ENCODE data around the gene RIC8B. TPM values are rescaled to one million over a fixed set of nuclear protein-coding genes. Genes with fewer than 3 reads are reported as not detected.

The RIC8B gene
- total RNA-seq, 1 experiment from 2014 or later = 9.4 TPM

DNA sequence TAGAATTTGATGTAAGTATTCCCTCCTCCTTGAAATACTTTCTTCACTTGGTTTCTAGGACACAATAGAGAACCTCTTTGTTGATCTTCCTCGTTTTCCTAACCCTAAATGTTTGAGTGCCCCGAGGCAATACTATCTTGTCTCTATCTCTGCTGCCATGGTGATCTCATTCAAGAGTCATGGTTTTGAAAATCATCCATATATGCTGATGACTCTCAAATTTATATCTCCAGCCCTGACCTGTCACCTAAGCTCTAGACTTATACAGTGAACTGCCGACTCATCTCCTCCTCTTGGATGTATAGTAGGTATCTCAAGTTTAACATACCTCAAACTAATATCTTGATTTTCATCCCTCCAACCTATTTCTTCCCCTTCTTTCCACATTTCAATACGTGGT, 71.4 kb downstream of the RIC8B start:
- in situ Hi-C loops (cut with HindIII; ENCODE audit: low pct_unique_long_range_greater_than_20kb, low sequenced_read_pairs) = no loop called here
- no peak for DNase-seq (ENCODE audit: low read depth, low spot score)

DNA sequence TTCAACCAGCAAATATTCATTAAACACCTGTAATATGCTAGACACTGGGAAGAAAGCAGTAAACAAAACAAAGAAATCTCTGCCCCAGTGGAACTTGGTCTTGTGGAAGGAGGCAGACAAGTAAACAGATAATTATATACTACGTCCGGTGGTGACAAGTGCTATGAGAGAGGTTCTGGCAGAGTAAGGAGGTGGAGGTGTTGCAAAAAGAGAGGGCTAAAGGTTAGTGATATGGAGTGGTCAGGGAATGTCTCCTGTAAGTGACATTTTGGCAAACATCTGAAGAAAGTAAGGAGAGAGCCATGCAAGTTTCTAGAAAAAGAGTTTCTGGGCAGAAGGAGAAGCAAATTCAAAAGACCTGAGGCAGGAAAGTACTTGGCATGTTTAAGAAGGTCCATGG, 73.4 kb downstream of the RIC8B start:
- DNase-seq (ENCODE audit: low read depth, low spot score) = no peak
- in situ Hi-C loops (cut with HindIII; ENCODE audit: low pct_unique_long_range_greater_than_20kb, low sequenced_read_pairs) = no loop called here

DNA sequence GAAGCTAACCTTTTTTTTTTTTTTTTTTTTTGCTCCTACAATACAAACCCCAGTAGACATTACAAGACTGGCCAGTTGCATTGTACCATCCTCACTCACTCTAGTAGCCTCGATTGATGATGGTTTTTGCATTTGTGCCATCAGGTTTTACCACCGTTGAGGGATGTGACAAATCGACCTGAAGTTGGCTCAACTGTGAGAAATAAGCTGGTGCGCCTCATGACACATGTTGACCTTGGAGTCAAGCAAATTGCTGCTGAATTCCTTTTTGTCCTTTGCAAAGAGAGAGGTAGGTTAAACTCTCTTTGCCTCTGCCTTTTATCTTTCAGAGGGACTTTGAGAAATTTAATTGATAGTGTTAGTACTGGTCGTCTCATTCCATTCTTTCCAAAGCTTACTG, 76.8 kb downstream of the RIC8B start:
- in situ Hi-C loops (cut with HindIII; ENCODE audit: low pct_unique_long_range_greater_than_20kb, low sequenced_read_pairs) = no loop called here

DNA sequence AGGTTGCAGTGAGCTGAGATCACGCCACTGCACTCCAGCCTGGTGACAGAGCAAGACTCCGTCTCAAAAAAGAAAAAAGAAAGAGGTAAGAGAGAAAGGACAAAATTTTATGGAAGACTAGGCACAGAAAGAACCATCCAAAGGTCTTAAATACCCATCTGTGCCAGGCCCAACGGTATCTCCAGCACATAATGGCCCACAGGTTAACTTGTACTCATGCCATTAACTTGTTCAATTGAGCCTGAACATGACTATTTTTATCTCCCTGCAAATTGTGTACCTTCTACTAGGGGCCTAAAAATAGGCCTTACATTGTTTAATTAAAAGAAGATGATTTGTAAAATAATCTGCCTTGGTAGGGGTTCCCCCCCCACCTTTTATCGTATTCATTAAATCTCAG, 80.2 kb downstream of the RIC8B start:
- no peak for DNase-seq (ENCODE audit: low read depth, low spot score)
- in situ Hi-C loops (cut with HindIII; ENCODE audit: low pct_unique_long_range_greater_than_20kb, low sequenced_read_pairs) = no loop called here

More for the DNA sequence above, 76.8 kb downstream of the RIC8B start:
- no peak for DNase-seq (ENCODE audit: low read depth, low spot score)

DNA sequence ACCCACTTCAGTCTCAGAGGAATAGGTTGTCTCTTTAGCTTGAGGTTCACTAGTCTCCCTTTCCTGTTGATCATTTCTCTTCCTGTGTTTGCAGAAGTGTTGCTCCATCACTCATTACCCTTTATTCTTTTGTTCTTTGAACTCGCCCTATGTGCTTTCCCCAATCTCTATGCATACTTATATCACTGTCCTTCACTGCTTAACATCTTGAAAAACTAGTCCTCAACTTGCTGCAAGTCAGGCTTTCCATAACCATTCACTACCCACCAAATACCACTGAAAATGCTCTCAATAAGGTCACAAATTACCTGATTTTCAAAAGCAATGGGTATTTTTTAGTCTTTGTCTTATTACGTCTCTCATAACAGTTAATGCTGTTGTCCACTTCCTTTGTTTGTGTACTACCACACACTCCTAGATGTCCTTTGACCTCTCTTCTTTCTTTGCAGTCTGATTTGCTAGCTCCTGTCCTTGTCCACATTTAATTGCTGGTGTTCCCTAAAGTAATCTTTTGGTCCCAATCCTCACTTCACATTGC, 80.8 kb downstream of the RIC8B start:
- in situ Hi-C loops (cut with HindIII; ENCODE audit: low pct_unique_long_range_greater_than_20kb, low sequenced_read_pairs) = no loop called here
- no peak for DNase-seq (ENCODE audit: low read depth, low spot score)

DNA sequence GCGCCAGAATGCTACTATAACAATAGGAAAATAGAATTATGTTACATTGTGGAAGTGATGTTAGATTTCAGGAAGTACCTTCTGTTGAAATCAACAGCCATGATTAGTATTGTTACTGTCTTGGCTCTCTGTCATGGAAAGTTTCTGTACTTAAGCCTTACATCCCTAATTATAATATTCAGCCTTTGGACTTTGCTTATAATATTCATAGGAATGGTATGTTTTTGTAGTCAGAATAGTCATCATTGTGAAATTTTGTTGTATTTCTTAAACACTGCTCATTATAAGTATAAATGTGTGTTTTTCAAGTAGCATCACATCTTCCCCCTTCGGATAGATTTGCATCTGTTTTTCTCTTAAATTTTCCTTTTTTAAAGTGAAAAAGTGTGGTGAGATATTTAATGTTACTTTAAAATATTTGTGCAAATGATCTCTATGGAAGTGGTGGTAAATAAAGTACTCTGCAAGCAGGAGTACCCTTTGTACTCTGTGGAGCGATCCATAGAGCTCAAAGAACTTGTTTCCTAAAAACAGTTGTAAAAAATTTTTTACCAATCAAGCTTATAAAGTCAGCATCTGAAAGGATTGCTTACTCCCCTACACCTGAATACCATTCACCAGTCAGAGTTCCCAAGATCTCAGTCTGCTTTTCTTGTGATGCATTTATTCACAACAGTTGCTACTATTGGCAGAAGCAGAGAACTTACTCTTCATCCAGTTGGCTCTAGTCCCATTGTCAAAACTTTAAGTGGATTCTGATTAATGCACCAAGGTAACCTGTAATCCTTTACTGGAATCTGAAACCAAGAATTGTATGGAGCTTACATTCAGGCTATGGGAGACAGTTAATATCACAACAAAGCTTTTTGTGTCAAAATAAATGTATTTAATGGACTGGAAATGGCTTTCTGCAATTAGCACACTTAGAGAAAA, 87.8 kb downstream of the RIC8B start:
- DNase-seq (ENCODE audit: low read depth, low spot score) = no peak
- in situ Hi-C loops (cut with HindIII; ENCODE audit: low pct_unique_long_range_greater_than_20kb, low sequenced_read_pairs) = no loop called here

DNA sequence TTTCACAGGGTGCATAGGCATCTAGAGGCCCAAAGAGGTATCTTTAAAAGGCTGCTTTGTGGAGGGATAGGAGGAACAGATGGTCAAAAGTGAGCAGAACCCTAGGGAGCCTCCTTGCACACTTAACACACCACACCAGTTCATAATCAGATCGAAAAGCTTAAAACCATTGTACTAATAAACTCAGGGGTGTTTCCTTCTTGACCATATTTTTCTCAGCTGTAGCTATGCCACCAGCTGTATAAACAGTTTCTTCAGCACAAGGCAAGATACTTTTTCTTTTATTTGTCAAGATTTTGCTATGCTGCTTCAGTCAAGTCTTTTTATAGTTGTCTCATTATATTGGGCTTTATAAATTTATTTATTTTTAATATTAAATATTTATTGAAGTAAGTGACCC, 88.7 kb downstream of the RIC8B start:
- in situ Hi-C loops (cut with HindIII; ENCODE audit: low pct_unique_long_range_greater_than_20kb, low sequenced_read_pairs) = no loop called here
- DNase-seq (ENCODE audit: low read depth, low spot score) = no peak

DNA sequence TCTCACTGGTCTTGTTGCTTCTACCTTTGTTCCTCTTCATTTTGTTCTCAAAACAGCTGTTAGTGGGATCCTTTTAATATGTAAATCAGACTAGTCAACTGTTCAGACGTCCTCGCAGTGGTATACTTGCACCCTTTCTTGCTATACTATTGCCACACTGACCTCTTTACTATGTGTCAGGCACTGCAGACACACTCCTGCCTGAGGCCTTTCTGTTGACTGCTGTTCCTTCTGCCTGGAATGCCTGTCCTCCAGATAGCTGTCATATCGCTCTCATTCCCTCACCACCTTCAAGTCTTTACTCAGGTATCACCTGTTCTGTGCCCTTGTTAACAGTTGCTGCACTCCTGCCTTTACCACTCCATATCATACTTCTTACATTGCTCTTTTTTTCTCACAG, 91.2 kb downstream of the RIC8B start:
- DNase-seq (ENCODE audit: low read depth, low spot score) = no peak
- in situ Hi-C loops (cut with HindIII; ENCODE audit: low pct_unique_long_range_greater_than_20kb, low sequenced_read_pairs) = no loop called here

DNA sequence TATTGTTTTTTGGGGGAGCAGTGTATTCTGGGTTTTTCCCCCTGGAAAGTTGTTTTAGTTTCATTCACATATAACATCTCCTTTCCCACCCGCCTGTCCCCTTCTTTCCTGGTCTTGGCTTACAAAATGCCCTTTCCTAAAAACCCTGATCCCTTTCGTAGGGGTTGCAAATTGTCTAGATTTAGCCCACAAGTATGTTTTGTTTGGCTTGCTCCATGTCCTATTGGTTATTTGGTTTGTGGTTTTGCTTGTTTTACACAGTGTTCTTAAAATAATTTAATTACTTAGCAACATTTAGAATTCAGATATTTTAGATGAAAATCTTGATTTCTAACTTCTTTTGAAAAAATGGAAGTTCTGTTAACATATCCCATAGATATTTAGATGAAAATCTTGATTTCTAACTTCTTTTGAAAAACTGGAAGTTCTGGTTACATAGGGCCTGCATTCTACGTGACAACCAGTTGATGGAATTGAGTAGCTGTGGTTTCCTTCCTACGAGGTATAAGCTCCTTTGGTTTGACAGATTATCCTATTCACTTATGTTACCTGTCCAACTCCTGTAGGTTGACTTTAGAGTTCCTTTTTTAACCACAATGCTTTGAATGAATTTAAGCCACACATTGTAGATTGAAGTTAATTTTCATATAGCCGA, 92.1 kb downstream of the RIC8B start:
- in situ Hi-C loops (cut with HindIII; ENCODE audit: low pct_unique_long_range_greater_than_20kb, low sequenced_read_pairs) = no loop called here
- DNase-seq (ENCODE audit: low read depth, low spot score) = no peak

DNA sequence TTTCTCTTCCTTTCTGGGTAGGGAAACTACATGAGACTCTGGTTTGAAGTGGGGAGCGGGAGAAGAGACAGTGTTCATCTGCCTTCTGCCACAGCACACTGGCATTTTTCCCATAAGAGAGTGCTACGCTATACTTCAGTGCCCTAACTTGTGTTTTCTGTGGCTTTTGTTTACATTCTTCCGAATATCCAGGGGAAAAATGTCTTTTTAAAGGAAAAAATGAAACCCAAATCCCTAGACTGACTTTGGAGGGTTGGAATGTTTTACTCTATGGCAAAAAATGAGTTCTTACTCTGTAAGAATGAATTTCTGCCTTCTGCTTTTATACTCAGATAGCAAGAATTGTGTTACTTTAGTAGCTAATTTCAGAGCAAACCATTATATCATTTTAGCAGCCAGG, 93.2 kb downstream of the RIC8B start:
- DNase-seq (ENCODE audit: low read depth, low spot score) = no peak
- in situ Hi-C loops (cut with HindIII; ENCODE audit: low pct_unique_long_range_greater_than_20kb, low sequenced_read_pairs) = no loop called here

DNA sequence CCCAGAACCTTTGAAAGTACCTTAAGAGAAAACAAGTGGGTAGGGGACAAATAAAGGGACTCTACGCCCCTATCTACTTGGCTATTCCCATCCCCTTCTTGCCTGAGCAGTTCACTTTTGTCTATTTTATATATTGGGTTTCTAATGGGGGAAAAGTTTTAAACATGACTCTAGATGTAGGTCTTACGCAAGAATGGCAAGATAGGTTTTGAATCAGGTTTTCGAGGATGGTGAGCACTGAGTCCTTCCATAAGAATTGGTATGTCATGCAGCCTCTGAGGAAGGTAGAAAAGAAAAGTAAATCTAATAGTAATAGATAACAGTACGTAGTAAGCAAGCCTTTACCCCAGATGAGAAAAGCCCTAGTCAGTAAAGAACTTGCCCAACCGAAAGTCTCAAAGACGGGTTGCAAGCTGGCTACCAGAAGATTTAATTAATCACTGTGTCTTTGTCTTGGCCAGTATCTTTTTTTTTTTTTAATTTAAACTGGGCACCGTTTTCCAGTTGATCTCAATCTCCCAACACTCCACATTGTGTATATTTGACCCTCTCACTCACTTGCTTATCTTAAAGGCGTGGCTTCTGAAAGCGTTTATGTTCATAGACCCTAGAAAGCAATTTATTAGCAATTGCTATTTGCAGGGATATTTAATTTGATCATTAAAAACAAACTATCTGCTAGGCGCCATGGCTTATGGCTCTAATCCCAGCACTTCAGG, 94.7 kb downstream of the RIC8B start:
- no peak for DNase-seq (ENCODE audit: low read depth, low spot score)
- in situ Hi-C loops (cut with HindIII; ENCODE audit: low pct_unique_long_range_greater_than_20kb, low sequenced_read_pairs) = no loop called here

DNA sequence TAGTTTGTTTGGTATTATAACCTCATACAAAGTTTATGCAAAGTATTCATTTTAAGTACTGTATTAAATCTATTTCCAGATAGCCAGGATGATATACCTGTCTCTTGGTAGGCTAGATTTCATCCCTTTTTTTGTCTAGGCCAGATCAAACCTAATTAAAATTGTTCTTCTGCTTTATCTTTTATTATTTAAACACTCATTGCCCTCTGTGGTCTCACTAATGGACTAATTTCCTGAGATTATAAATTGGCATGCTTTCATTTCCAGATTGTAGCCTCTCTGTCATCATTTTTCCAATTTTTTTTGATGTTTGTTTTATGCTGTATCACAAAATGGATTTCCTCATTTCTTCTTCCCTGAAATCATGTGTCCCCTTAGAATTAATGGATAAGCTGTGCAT, 95.6 kb downstream of the RIC8B start:
- no peak for DNase-seq (ENCODE audit: low read depth, low spot score)
- in situ Hi-C loops (cut with HindIII; ENCODE audit: low pct_unique_long_range_greater_than_20kb, low sequenced_read_pairs) = no loop called here

DNA sequence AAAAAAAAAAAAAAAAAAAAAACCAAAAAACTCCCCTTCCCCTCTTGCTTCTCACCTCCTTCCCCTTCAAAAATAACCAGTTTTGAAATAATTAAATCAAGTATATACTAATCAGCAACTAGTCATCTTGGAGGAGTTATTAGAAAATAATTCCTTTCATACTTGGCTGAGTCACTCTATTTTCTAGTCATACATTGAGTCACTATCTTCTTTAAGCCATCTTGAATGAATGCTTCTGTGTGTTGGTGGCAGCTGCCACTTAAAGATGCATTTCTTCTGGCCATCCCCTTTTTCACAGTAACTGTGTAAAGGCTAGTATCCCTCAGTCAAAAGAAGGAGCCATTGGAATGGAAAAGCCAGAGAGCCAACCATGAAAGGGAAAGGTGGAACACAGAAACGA, 97.0 kb downstream of the RIC8B start:
- DNase-seq (ENCODE audit: low read depth, low spot score) = no peak

DNA sequence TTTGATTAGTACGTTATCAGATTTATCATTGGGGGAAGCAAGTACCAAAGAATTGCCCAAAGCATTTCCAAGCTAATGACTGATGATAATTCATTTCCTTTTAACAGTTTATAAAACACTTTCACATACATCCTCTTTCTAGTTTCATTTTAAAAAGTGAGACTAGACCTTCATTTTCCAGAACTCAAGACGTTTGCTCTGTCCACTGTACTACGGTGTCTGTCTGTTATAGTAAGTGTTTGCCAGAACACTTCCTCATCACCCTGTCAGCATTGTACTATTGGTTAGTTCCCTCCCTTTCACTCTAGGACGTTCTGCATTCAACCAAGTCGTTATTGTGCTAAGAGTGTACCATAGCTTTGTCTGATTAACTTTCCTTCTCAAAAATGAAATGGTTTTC, 99.5 kb downstream of the RIC8B start:
- DNase-seq (ENCODE audit: low read depth, low spot score) = no peak
- in situ Hi-C loops (cut with HindIII; ENCODE audit: low pct_unique_long_range_greater_than_20kb, low sequenced_read_pairs) = no loop called here

More for the DNA sequence above, 97.0 kb downstream of the RIC8B start:
- in situ Hi-C loops (cut with HindIII; ENCODE audit: low pct_unique_long_range_greater_than_20kb, low sequenced_read_pairs) = no loop called here

DNA sequence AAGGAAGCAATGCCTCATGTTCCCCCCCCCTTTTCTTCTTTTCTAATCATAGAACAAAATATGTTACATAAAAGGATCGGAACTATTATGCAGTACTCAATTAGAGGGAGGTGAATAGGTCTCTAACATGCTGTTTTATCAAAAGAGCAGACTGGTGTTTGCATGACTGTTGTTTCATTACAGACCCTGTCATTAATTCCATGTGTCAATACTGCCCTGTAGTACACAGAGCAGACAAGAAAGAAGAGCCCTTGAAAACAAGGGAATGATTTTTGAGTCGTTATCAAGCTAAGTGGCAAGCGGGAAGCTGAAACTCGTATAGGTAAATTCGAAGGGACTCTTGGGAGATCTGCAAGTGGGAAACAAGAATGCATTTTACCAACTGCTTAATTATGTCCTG, 104.3 kb downstream of the RIC8B start:
- in situ Hi-C loops (cut with HindIII; ENCODE audit: low pct_unique_long_range_greater_than_20kb, low sequenced_read_pairs) = no loop called here
- no peak for DNase-seq (ENCODE audit: low read depth, low spot score)

DNA sequence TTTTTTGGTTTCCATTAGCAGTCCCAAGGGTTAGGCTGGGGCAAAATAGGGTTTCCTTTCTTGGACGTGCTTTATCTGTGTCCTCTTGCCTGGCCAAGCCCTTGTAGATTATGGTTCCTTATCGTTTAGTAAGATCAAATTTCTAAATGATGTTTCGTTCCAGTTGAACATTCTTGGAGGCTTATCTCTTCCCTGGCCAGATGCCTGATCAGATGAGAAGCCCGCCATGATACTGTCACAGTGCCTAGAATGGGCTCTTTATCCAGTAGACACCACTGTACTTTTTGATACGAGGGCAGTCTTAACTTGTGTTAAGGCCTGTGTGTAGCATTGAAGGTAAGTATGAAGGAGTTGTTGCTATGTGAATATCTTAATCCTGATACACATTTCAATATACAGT, 105.1 kb downstream of the RIC8B start:
- in situ Hi-C loops (cut with HindIII; ENCODE audit: low pct_unique_long_range_greater_than_20kb, low sequenced_read_pairs) = no loop called here
- no peak for DNase-seq (ENCODE audit: low read depth, low spot score)

DNA sequence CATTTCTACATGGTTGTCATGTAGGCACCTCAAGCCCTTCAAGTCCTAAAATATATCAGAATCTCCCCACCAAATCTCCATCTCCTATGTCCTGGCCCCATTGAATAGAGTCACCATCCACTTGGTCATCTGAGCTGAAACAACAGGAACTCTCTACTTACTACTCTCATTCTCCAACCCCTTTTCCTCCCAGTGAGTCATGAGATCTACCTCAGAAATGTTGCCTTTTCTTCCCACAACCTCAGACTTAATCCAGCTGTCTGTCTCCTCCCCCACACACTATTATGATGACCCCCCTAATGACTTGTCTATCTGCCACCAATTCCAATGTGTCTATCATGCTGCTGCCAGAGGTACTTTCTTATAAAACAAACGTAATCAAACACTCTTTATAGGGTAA, 108.9 kb downstream of the RIC8B start:
- in situ Hi-C loops (cut with HindIII; ENCODE audit: low pct_unique_long_range_greater_than_20kb, low sequenced_read_pairs) = no loop called here
- no peak for DNase-seq (ENCODE audit: low read depth, low spot score)

DNA sequence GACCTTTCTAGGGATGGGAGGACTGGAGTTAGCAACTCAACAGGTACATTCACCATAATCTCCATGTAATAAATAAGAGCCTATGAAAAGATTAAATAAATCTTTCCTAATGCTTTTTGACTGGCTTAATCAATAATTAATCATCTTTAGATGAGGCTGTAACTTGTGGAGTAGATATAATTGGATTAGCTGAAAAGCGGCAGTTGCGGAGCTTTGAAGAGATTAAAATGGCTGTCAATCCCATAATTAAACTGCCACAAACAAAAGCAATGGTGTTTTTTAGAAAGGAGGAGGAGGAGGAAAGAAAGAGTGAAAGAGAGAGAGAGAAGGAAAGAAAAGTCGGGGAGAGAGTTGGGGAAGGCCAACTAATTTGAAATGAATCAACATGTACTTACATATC, 110.5 kb downstream of the RIC8B start:
- DNase-seq (ENCODE audit: low read depth, low spot score) = no peak
- in situ Hi-C loops (cut with HindIII; ENCODE audit: low pct_unique_long_range_greater_than_20kb, low sequenced_read_pairs) = no loop called here

Measured in SK-MEL-5 (cell line).